Neural cell (in vitro differentiated cells): ENCODE data around the gene DNAJA1.

Experiments used
- CTCF ChIP-seq: fragments of 450-650 bp; IDR thresholded peaks from 2 replicates; pipeline ENCODE4 v1.5.1; 2014; ENCODE audit warnings: antibody characterized with exemption, mild to moderate bottlenecking, moderate library complexity; ENCODE audit not compliant: poor library complexity, severe bottlenecking
- EP300 ChIP-seq: fragments of 450-650 bp; conservative IDR thresholded peaks from 2 replicates; pipeline ENCODE4 v1.6.1; 2014; ENCODE audit warnings: antibody characterized with exemption, mild to moderate bottlenecking, moderate library complexity; ENCODE audit not compliant: poor library complexity, severe bottlenecking
- EZH2 ChIP-seq: fragments of 200-600, 300-800 bp; shearing (Covaris generic), sonication (generic); IDR thresholded peaks from 2 replicates; pipeline ENCODE4 v1.6.1; 2014; ENCODE audit warnings: antibody characterized with exemption, low read length, borderline replicate concordance, mild to moderate bottlenecking; ENCODE audit not compliant: insufficient read depth, poor library complexity, severe bottlenecking
- MXI1 ChIP-seq: fragments of 450-650 bp; conservative IDR thresholded peaks from 2 replicates; pipeline ENCODE4 v1.6.1; 2014; ENCODE audit warnings: antibody characterized with exemption, mild to moderate bottlenecking; ENCODE audit not compliant: poor library complexity, severe bottlenecking
- POLR2AphosphoS5 ChIP-seq: IDR thresholded peaks from 2 replicates; pipeline ENCODE4 v1.6.1; 2012
- RAD21 ChIP-seq: fragments of 450-650 bp; conservative IDR thresholded peaks from 2 replicates; pipeline ENCODE4 v1.6.1; 2014; ENCODE audit warnings: antibody characterized with exemption, mild to moderate bottlenecking, moderate library complexity
- REST ChIP-seq: IDR thresholded peaks from 2 replicates; pipeline ENCODE4 v1.6.1; 2012; ENCODE audit warnings: borderline replicate concordance

GRCh38 chr9:32991897-32992594, 33.0 kb upstream of the DNAJA1 start:
- no peak for TF ChIP-seq EZH2
- no peak for TF ChIP-seq POLR2AphosphoS5
- TF ChIP-seq REST: no peak
- TF ChIP-seq CTCF: no peak
- no peak for TF ChIP-seq RAD21
- TF ChIP-seq EP300: no peak
- TF ChIP-seq MXI1: no peak
